GM19023 (cell line): ENCODE data around the gene DSP.

Experiments
- ATAC-seq: cut with Tn5 transposase; IDR thresholded peaks from one replicate; pipeline ENCODE4 v1.9.1; 2021; ENCODE audit warnings: mild to moderate bottlenecking, moderate library complexity; ENCODE audit not compliant: unreplicated experiment

Gene DSP

GRCh38 chr6:7537565-7538174 lies 3.8 kb upstream of the DSP start:
- ATAC-seq, result no peak

- ATAC-seq, result no peak
Observed at GRCh38 chr6:7538484-7538883, 3.0 kb upstream of the DSP start.

- ATAC-seq, result no peak
Observed at GRCh38 chr6:7540595-7540994, 876 bp upstream of the DSP start.

GRCh38 chr6:7542065-7542873 lies 798 bp downstream of the DSP start:
- ATAC-seq, result no peak

- ATAC-seq, result no peak
Observed at GRCh38 chr6:7542874-7543624, 1.6 kb downstream of the DSP start.

GRCh38 chr6:7543789-7544424 lies 2.4 kb downstream of the DSP start:
- no peak for ATAC-seq

GRCh38 chr6:7544597-7544996 lies 3.1 kb downstream of the DSP start:
- no peak for ATAC-seq

- no peak for ATAC-seq
Observed at GRCh38 chr6:7545316-7546019, 4.0 kb downstream of the DSP start.

GRCh38 chr6:7546020-7546369 lies 4.5 kb downstream of the DSP start:
- ATAC-seq, result no peak

GRCh38 chr6:7546383-7546782 lies 4.9 kb downstream of the DSP start:
- ATAC-seq, result no peak

- no peak for ATAC-seq
Observed at GRCh38 chr6:7546896-7547295, 5.4 kb downstream of the DSP start.

GRCh38 chr6:7547315-7547714 lies 5.8 kb downstream of the DSP start:
- no peak for ATAC-seq

- no peak for ATAC-seq
Observed at GRCh38 chr6:7550433-7550801, 8.9 kb downstream of the DSP start.

- ATAC-seq, result no peak
Observed at GRCh38 chr6:7554533-7555275, 13.2 kb downstream of the DSP start.

GRCh38 chr6:7555671-7556070 lies 14.2 kb downstream of the DSP start:
- no peak for ATAC-seq

- no peak for ATAC-seq
Observed at GRCh38 chr6:7556394-7557106, 15.1 kb downstream of the DSP start.

GRCh38 chr6:7557652-7558051 lies 16.2 kb downstream of the DSP start:
- no peak for ATAC-seq

- no peak for ATAC-seq
Observed at GRCh38 chr6:7558781-7559180, 17.3 kb downstream of the DSP start.

- no peak for ATAC-seq
Observed at GRCh38 chr6:7559196-7559595, 17.7 kb downstream of the DSP start.
